B cell (primary cell): Measurements from ENCODE around the gene HOXD9. TPM values are rescaled to one million over a fixed set of nuclear protein-coding genes. Genes with fewer than 3 reads are reported as not detected.

ENCODE experiments used
- ATAC-seq: fragments of 200-7000 bp; cut with Tn5 transposase; one replicate; pipeline ENCODE4 v1.10.0; 2021; ENCODE audit warnings: low read depth, mild to moderate bottlenecking, moderate number of reproducible peaks, moderate library complexity
- CTCF ChIA-PET: fragments of 350-600 bp; sonication (Branson Sonifier 250); formaldehyde crosslinking; loops from one replicate; lab custom pipeline; 2021; ENCODE audit warnings: antibody characterized with exemption, inconsistent platforms; lab: Charles Lee
- POLR2A ChIA-PET: fragments of 350-600 bp; sonication (Branson Sonifier 250); formaldehyde crosslinking; loops from one replicate; lab custom pipeline; 2021; ENCODE audit warnings: antibody characterized with exemption; lab: Charles Lee
- DNase-seq: peaks from one replicate; pipeline ENCODE4 v3.0.0; 2013
- H2AFZ ChIP-seq: 2 replicates; pipeline ENCODE4 v1.6.1; 2012; ENCODE audit warnings: mild to moderate bottlenecking, low read depth, low read length; ENCODE audit not compliant: insufficient read depth, poor library complexity, severe bottlenecking
- H3K27ac ChIP-seq, 2 donors: 1 replicate in 1 of 2; 2 replicates in 1 of 2; pipeline ENCODE4 v1.5.1; 2012 to 2013; ENCODE audit warnings: low read length in 2 of 2, mild to moderate bottlenecking in 2 of 2, moderate library complexity in 1 of 2
- H3K27me3 ChIP-seq, 4 experiments: fragments of 200-600 bp in 1 of 4; sonication (generic) in 1 of 4; replicated peaks in 1 of 4; 1 replicate in 2 of 4; 2 replicates in 2 of 4; pipeline versions ENCODE4 v1.6.1 to v1.7.0; 2013 to 2016; ENCODE audit warnings: low read length in 3 of 4, mild to moderate bottlenecking in 2 of 4, mixed read lengths in 1 of 4, moderate library complexity in 1 of 4; ENCODE audit not compliant: insufficient read depth in 4 of 4, control insufficient read depth in 3 of 4; ENCODE audit errors: control extremely low read depth in 1 of 4
- H3K36me3 ChIP-seq, 2 experiments: replicated peaks in 1 of 2; 1 replicate in 1 of 2; 2 replicates in 1 of 2; pipeline versions ENCODE4 v1.6.1 to v1.7.1; 2013; ENCODE audit warnings: low read length in 1 of 2; ENCODE audit not compliant: insufficient read depth in 2 of 2, control insufficient read depth in 1 of 2; ENCODE audit errors: control extremely low read depth in 1 of 2, extremely low read depth in 1 of 2
- H3K4me1 ChIP-seq, 2 donors: fragments of 200-600 bp in 1 of 2; sonication (generic) in 1 of 2; 1 replicate in 1 of 2; 2 replicates in 1 of 2; pipeline versions ENCODE4 v1.5.1 to v1.6.1; 2013 to 2017; ENCODE audit warnings: low read length in 2 of 2; ENCODE audit not compliant: control insufficient read depth in 2 of 2, insufficient read depth in 2 of 2
- H3K4me2 ChIP-seq: replicated peaks from 2 replicates; pipeline ENCODE3; 2012; ENCODE audit warnings: mild to moderate bottlenecking, low read depth, low read length; ENCODE audit not compliant: poor library complexity, severe bottlenecking
- H3K4me3 ChIP-seq, 5 experiments: fragments of 200-600 bp in 1 of 5; sonication (generic) in 1 of 5; 1 replicate in 3 of 5; 2 replicates in 2 of 5; pipeline versions ENCODE4 v1.5.1 to v1.7.0; 2011 to 2016; ENCODE audit warnings: low read length in 4 of 5, mild to moderate bottlenecking in 4 of 5, low read depth in 2 of 5, control low read depth in 1 of 5, moderate library complexity in 1 of 5; ENCODE audit not compliant: insufficient read depth in 1 of 5; ENCODE audit errors: control extremely low read depth in 1 of 5, extremely low read depth in 1 of 5
- H3K79me2 ChIP-seq: fragments of 200-600 bp; sonication (generic); one replicate; pipeline ENCODE4 v1.6.0; 2016; ENCODE audit warnings: low read length; ENCODE audit not compliant: control insufficient read depth, insufficient read depth
- H3K9ac ChIP-seq: fragments of 200-600 bp; sonication (generic); 2 replicates; pipeline ENCODE4 v1.6.1; 2017; ENCODE audit warnings: mild to moderate bottlenecking, low read length, moderate library complexity
- H3K9me3 ChIP-seq, 3 donors: one replicate each; pipeline versions ENCODE4 v1.6.1 to v1.7.1; 2013; ENCODE audit warnings: low read length in 2 of 3; ENCODE audit not compliant: control insufficient read depth in 2 of 3, insufficient read depth in 1 of 3; ENCODE audit errors: control extremely low read depth in 1 of 3
- H4K20me1 ChIP-seq: 2 replicates; pipeline ENCODE4 v1.6.0; 2012; ENCODE audit warnings: mild to moderate bottlenecking, low read length; ENCODE audit not compliant: insufficient read depth, control insufficient read depth, poor library complexity, severe bottlenecking
- H3K27ac Mint-ChIP-seq: one replicate; pipeline ENCODE4 v1.8.0; 2021; ENCODE audit warnings: mixed read lengths
- H3K27me3 Mint-ChIP-seq: one replicate; pipeline ENCODE4 v1.8.0; 2021; ENCODE audit warnings: mixed read lengths
- H3K4me1 Mint-ChIP-seq: one replicate; pipeline ENCODE4 v1.8.0; 2021; ENCODE audit warnings: mixed read lengths
- H3K4me3 Mint-ChIP-seq: one replicate; pipeline ENCODE4 v1.8.0; 2021; ENCODE audit warnings: mixed read lengths
- H3K9me3 Mint-ChIP-seq: one replicate; pipeline ENCODE4 v1.8.0; 2022; ENCODE audit warnings: mixed read lengths; ENCODE audit not compliant: insufficient read depth
- CTCF ChIP-seq: fragments of 200-600 bp; IDR thresholded peaks from one replicate; pipeline ENCODE4 v1.8.0; 2022; ENCODE audit warnings: antibody characterized with exemption, mild to moderate bottlenecking
- EZH2 ChIP-seq: IDR thresholded peaks from 2 replicates; pipeline ENCODE4 v1.6.1; 2012; ENCODE audit warnings: borderline replicate concordance, low read depth, mild to moderate bottlenecking, moderate library complexity, low read length; ENCODE audit not compliant: insufficient read depth, poor library complexity, severe bottlenecking
- WGBS: methylation state at CpG from one replicate; pipeline ENCODE4 v1.1.5; 2013; ENCODE audit warnings: missing lambda C conversion rate; ENCODE audit not compliant: insufficient coverage; 5-methylcytosine and 5-hydroxymethylcytosine counted together
- intact Hi-C: fragments of 100-400 bp; cut with micrococcal nuclease; formaldehyde crosslinking; loops from one replicate; pipeline ENCODE4 v1.10.0; 2022
- polyA plus RNA-seq: library from polyadenylated mRNA; depleted of rRNA; stranded (reverse); fragments of >200 nt; gene quantifications from 2 replicates; pipeline ENCODE4 v1.2.3, GENCODE V29; 2012
- total RNA-seq, 2 donors: library from RNA; stranded (reverse); fragments of 120-200 nt in 1 of 2; gene quantifications; 1 replicate in 1 of 2; 2 replicates in 1 of 2; pipeline versions ENCODE4 v1.2.3 to v1.2.4, GENCODE V29; 2013 to 2022

Gene HOXD9
- total and polyA plus RNA-seq, 2 donors (not counting 1 experiment from before 2014, with no cell fraction given): not detected

GRCh38 chr2:176099728-176100546 is 22.6 kb upstream of the HOXD9 start, which contains the start of gene HOXD12:
HOXD12 (plus strand) TSS chr2:176099795; CDS start chr2:176099802, 7 bp downstream.
- Mint-ChIP-seq H3K27ac (no peak within 1 kb of the TSS), H3K4me1 (peaks cover 15% of the 10 kb centered on the region), H3K9me3 (no peaks in the 10 kb centered on the region), H3K27me3 (peaks cover 82% of the 10 kb centered on the region), H3K4me3 (no peak within 1 kb of the TSS)
- H3K4me1 ChIP-seq: peaks cover 18 to 39% of the 10 kb centered on the region in 2 donors
- H3K36me3 ChIP-seq: no peaks in the 10 kb centered on the region
- no peaks in the 10 kb centered on the region for H3K79me2 ChIP-seq
- H2AFZ ChIP-seq: no peak within 1 kb of the TSS
- ChIA-PET POLR2A (no interaction called here), CTCF (interaction anchor here (0.6 to 4.7 kb wide), 3 partner anchors 33 to 1048 kb away, joined by 3 to 72 read pairs (median 5); no protein-coding TSS in a partner anchor)
- peaks cover 0 to 96% (median 70%) of the 10 kb centered on the region in 4 experiments for H3K27me3 ChIP-seq
- H3K9me3 ChIP-seq: peaks cover 0 to 49% (median 0%) of the 10 kb centered on the region in 3 donors
- WGBS: 15% methylated on average over 67 of the region's 70 CpGs
- intact Hi-C loops: loop anchor here (10.0 kb wide), 1 partner anchor 1765 kb away; the partner anchor contains the start of gene SP9
- H3K9ac ChIP-seq: no peak within 1 kb of the TSS
- no peak within 1 kb of the TSS for H3K4me3 ChIP-seq
- no peak for ATAC-seq
- TF ChIP-seq EZH2 (no peak), CTCF (no peak)
- DNase-seq: peak; percentile 26
- no peak within 1 kb of the TSS for H3K4me2 ChIP-seq
- H3K27ac ChIP-seq: no peak within 1 kb of the TSS
- no peaks in the 10 kb centered on the region for H4K20me1 ChIP-seq
